Endothelial cell of umbilical vein (primary cell): Measurements from ENCODE around the gene MAML3. TPM values are rescaled to one million over a fixed set of nuclear protein-coding genes. Genes with fewer than 3 reads are reported as not detected.

Source experiments
- BruUV-seq: library from RNA; stranded (reverse); fragments of 400-500 nt; replicated peaks from 2 replicates; lab custom pipeline; 2021; lab: Mats Ljungman, UMichigan
- CTCF ChIA-PET: fragments of 300-600, 350-600 bp; sonication (Branson Sonifier 250); formaldehyde crosslinking; loops from one replicate; lab custom pipeline; 2021; ENCODE audit warnings: antibody characterized with exemption, inconsistent platforms; lab: Charles Lee
- POLR2A ChIA-PET: fragments of 300-600, 350-600 bp; sonication (Branson Sonifier 250); formaldehyde crosslinking; loops from one replicate; lab custom pipeline; 2021; ENCODE audit warnings: antibody characterized with exemption, inconsistent platforms; lab: Charles Lee
- DNase-seq: peaks from one replicate; pipeline ENCODE4 v3.0.0-alpha.2; 2011; ENCODE audit warnings: low read depth, low spot score
- FAIRE-seq: peaks from 2 replicates; lab custom pipeline; 2011; peaks lifted over from hg19 to GRCh38; lab: Jason Lieb, UNC
- H2AFZ ChIP-seq: 2 replicates; pipeline ENCODE4 v1.6.0; 2012; ENCODE audit warnings: low read depth, low read length, control low read depth, inconsistent platforms
- H3K27ac ChIP-seq: 2 replicates; pipeline ENCODE4 v1.5.1; 2011; ENCODE audit warnings: low read depth, mild to moderate bottlenecking, control low read depth, low read length, moderate library complexity; ENCODE audit not compliant: insufficient read depth
- H3K27me3 ChIP-seq, 2 experiments: 2 replicates each; pipeline versions ENCODE4 v1.6.0 to v1.6.1; 2011; ENCODE audit warnings: low read length in 2 of 2, mixed read lengths in 1 of 2; ENCODE audit not compliant: control insufficient read depth in 2 of 2, insufficient read depth in 2 of 2
- H3K36me3 ChIP-seq, 2 experiments: 2 replicates in 1 of 2; 3 replicates in 1 of 2; pipeline ENCODE4 v1.5.1; 2011; ENCODE audit warnings: low read length in 2 of 2, mild to moderate bottlenecking in 1 of 2, moderate library complexity in 1 of 2; ENCODE audit not compliant: control insufficient read depth in 2 of 2, insufficient read depth in 2 of 2; ENCODE audit errors: extremely low read depth in 1 of 2
- H3K4me1 ChIP-seq: 3 replicates; pipeline ENCODE4 v1.5.1; 2011; ENCODE audit warnings: mild to moderate bottlenecking, low read length; ENCODE audit not compliant: control insufficient read depth, insufficient read depth; ENCODE audit errors: extremely low read depth
- H3K4me2 ChIP-seq: 2 replicates; pipeline ENCODE4 v1.6.1; 2011; ENCODE audit warnings: low read length, control low read depth, mixed read lengths; ENCODE audit not compliant: insufficient read depth
- H3K4me3 ChIP-seq, 3 experiments: fragments of 200-600 bp in 1 of 3; sonication (generic), shearing (Covaris generic) in 1 of 3; replicated peaks in 1 of 3; 2 replicates each; pipeline ENCODE4 v1.5.1; 2011 to 2016; ENCODE audit warnings: control low read depth in 3 of 3, low read length in 3 of 3, mild to moderate bottlenecking in 2 of 3, inconsistent platforms in 1 of 3, low read depth in 1 of 3, moderate library complexity in 1 of 3; ENCODE audit not compliant: insufficient read depth in 1 of 3
- H3K79me2 ChIP-seq: 2 replicates; pipeline ENCODE4 v1.6.0; 2012; ENCODE audit warnings: low read length, inconsistent platforms; ENCODE audit not compliant: control insufficient read depth, insufficient read depth
- H3K9ac ChIP-seq: replicated peaks from 2 replicates; pipeline ENCODE3; 2011; ENCODE audit warnings: low read length, control low read depth; ENCODE audit not compliant: insufficient read depth; ENCODE audit errors: extremely low read depth
- H3K9me1 ChIP-seq: replicated peaks from 3 replicates; pipeline ENCODE4 v1.6.0; 2011; ENCODE audit warnings: mild to moderate bottlenecking, low read length; ENCODE audit not compliant: control insufficient read depth, insufficient read depth; ENCODE audit errors: extremely low read depth
- H3K9me3 ChIP-seq: replicated peaks from 2 replicates; pipeline ENCODE4 v1.5.1; 2012; ENCODE audit warnings: low read length, inconsistent platforms; ENCODE audit not compliant: control insufficient read depth, insufficient read depth
- H4K20me1 ChIP-seq: replicated peaks from 2 replicates; pipeline ENCODE3; 2011; ENCODE audit warnings: mild to moderate bottlenecking, low read length; ENCODE audit not compliant: control insufficient read depth, insufficient read depth; ENCODE audit errors: extremely low read depth
- CTCF ChIP-seq, 2 donors: IDR thresholded peaks; 1 replicate in 1 of 2; 2 replicates in 1 of 2; pipeline ENCODE4 v1.5.1; 2011; ENCODE audit warnings: low read length in 2 of 2, mild to moderate bottlenecking in 2 of 2, moderate library complexity in 2 of 2, control low read depth in 1 of 2, inconsistent platforms in 1 of 2, low read depth in 1 of 2; ENCODE audit not compliant: insufficient read depth in 1 of 2; ENCODE audit errors: extremely low read depth in 1 of 2
- EZH2 ChIP-seq: IDR thresholded peaks from 2 replicates; pipeline ENCODE4 v1.6.1; 2012; ENCODE audit warnings: borderline replicate concordance, low read depth, mild to moderate bottlenecking, moderate library complexity, low read length, inconsistent platforms; ENCODE audit not compliant: severe bottlenecking
- FOS ChIP-seq: IDR thresholded peaks from 2 replicates; pipeline ENCODE4 v1.6.1; 2011; ENCODE audit warnings: mild to moderate bottlenecking, low read length, moderate library complexity, borderline replicate concordance; ENCODE audit not compliant: insufficient read depth
- GATA2 ChIP-seq: IDR thresholded peaks from 2 replicates; pipeline ENCODE4 v1.7.0; 2011; ENCODE audit warnings: low read depth, mild to moderate bottlenecking, moderate library complexity, mixed read lengths, low read length; ENCODE audit not compliant: insufficient read length, insufficient read depth
- JUN ChIP-seq: IDR thresholded peaks from 2 replicates; pipeline ENCODE4 v1.6.1; 2011; ENCODE audit warnings: borderline replicate concordance, low read depth; ENCODE audit not compliant: insufficient read length, insufficient read depth
- MAX ChIP-seq: IDR thresholded peaks from 2 replicates; pipeline ENCODE4 v1.6.1; 2011; ENCODE audit not compliant: insufficient read depth, insufficient read length
- MYC ChIP-seq: IDR thresholded peaks from one replicate; pipeline ENCODE4 v1.6.1; 2011; ENCODE audit warnings: mild to moderate bottlenecking, low read depth, low read length
- POLR2A ChIP-seq: IDR thresholded peaks from 2 replicates; pipeline ENCODE4 v1.6.1; 2012; ENCODE audit warnings: low read depth, mild to moderate bottlenecking, control low read depth, low read length
- POLR2AphosphoS5 ChIP-seq: IDR thresholded peaks from 2 replicates; pipeline ENCODE4 v1.6.1; 2012; ENCODE audit warnings: low read depth, mild to moderate bottlenecking, control low read depth, low read length, moderate library complexity; ENCODE audit not compliant: insufficient read depth
- dilution Hi-C: fragments of 300-500 bp; cut with MboI; formaldehyde crosslinking; loops from one replicate; pipeline ENCODE4 v1.15.0; 2019; ENCODE audit warnings: low sequenced_read_pairs; ENCODE audit not compliant: extremely low pct_ligation_motif_present
- intact Hi-C: fragments of 100-400 bp; cut with micrococcal nuclease; formaldehyde crosslinking; loops from one replicate; pipeline ENCODE4 v1.10.0; 2022
- polyA plus RNA-seq, 4 experiments: library from polyadenylated mRNA; depleted of rRNA in 3 of 4; stranded (reverse) in 3 of 4; unstranded in 1 of 4; fragments of >200 nt; gene quantifications; 2 replicates each; pipeline versions ENCODE4 v1.2.1 to v1.2.3, GENCODE V29; 2011 to 2012; ENCODE audit warnings: missing spikeins in 1 of 4
- total RNA-seq: library from RNA; stranded (reverse); gene quantifications from 2 replicates; pipeline ENCODE4 v1.2.3, GENCODE V29; 2021

Gene MAML3
- total and polyA plus RNA-seq, 2 donors (not counting 3 experiments of a cell fraction or from before 2014, with no cell fraction given) = 14.0 to 20.3 TPM

- Histone ChIP-seq H3K9ac (no peak overlapping the region), H3K4me1 (peaks cover 13% of the 10 kb centered on the region), H3K9me3 (no peaks in the 10 kb centered on the region), H3K4me3 (no peak overlapping the region), H4K20me1 (no peaks in the 10 kb centered on the region), H3K79me2 (peaks cover 7% of the 10 kb centered on the region), H3K36me3 (no peaks in the 10 kb centered on the region), H3K27ac (no peak overlapping the region), H3K27me3 (no peaks in the 10 kb centered on the region), H3K4me2 (no peak overlapping the region), H2AFZ (no peak overlapping the region), H3K9me1 (no peaks in the 10 kb centered on the region)
- FAIRE-seq (no peak), DNase-seq (no peak)
- BruUV-seq = no TSS peak
- ChIA-PET CTCF (no interaction called here), POLR2A (no interaction called here)
- intact Hi-C loops (loop anchor here (2.0 kb wide), 1 partner anchor 15 kb away; no protein-coding TSS in a partner anchor), dilution Hi-C loops (no loop called here)
- no peak for TF ChIP-seq EZH2
- TF ChIP-seq GATA2 = no peak
- no peak for TF ChIP-seq MYC
- TF ChIP-seq POLR2AphosphoS5 = no peak
- TF ChIP-seq POLR2A = no peak
- TF ChIP-seq MAX = no peak
Observed at GRCh38 chr4:140131675-140132229, 22.2 kb downstream of the MAML3 start.

GRCh38 chr4:140130677-140131076 is 23.3 kb downstream of the MAML3 start:
- no peak overlapping the region for H3K9ac ChIP-seq
- TF ChIP-seq MYC (no peak), EZH2 (no peak), POLR2AphosphoS5 (no peak), GATA2 (no peak), FOS (no peak), POLR2A (no peak), JUN (no peak), MAX (no peak), CTCF (IDR thresholded peaks at IDR 0.05; ENCODE audit: extremely low read depth in 1 of 2, insufficient read depth in 1 of 2, low read depth in 1 of 2, low read length in 2 of 2) (no peak)
- POLR2A ChIA-PET = no interaction called here
- no peaks in the 10 kb centered on the region for H3K27me3 ChIP-seq
- H3K9me3 ChIP-seq = no peaks in the 10 kb centered on the region
- DNase-seq (no peak), FAIRE-seq (no peak)
- H3K9me1 ChIP-seq = no peaks in the 10 kb centered on the region
- H3K4me3 ChIP-seq = no peak overlapping the region
- peaks cover 8% of the 10 kb centered on the region for H3K4me1 ChIP-seq
- intact Hi-C loops = loop anchor here (2.0 kb wide), 1 partner anchor 14 kb away; no protein-coding TSS in a partner anchor
- no peaks in the 10 kb centered on the region for H4K20me1 ChIP-seq
- BruUV-seq = no TSS peak
- CTCF ChIA-PET = no interaction called here
- no peak overlapping the region for H2AFZ ChIP-seq
- H3K27ac ChIP-seq = no peak overlapping the region
- H3K4me2 ChIP-seq = no peak overlapping the region
- dilution Hi-C loops = no loop called here
- H3K79me2 ChIP-seq = peaks cover 1% of the 10 kb centered on the region
- no peaks in the 10 kb centered on the region for H3K36me3 ChIP-seq
